Measurements from ENCODE around the gene BTBD16.

BTBD16 gene

DNA sequence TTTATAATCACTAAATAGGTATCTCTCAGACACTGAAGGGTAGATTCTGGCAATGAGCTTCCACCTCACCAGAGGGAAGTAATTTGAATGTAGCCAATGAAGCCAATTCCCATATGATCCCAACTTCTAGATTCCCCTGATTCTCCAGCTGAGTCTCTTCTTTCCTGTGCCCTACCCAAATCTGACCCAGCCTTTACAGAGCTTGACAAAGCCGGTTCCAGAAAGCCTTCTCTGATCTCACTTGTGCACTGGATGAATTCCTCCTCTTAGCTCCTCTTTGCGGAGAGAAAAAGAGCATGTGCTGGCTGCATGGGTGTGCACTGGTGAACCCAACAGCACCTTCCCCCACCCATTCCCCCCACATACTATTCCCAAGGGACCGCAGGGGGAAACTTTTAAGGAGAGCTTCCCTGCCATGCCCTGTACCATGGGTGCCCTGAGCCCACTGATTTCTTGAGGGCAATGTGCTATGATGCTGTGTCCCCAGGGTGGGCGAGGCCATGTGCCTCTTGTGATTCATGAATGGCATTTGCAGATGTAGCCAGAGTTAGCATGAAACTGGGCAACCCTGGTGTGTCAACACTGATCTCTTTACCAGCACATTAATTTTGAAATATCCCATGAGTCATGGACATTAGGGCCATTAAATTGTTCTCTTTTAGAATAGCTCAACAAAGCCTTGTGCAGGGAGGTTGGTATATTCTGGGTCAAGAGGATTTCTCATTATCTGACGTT is 53.0 kb downstream of the BTBD16 start:
- no peak for DNase-seq

DNA sequence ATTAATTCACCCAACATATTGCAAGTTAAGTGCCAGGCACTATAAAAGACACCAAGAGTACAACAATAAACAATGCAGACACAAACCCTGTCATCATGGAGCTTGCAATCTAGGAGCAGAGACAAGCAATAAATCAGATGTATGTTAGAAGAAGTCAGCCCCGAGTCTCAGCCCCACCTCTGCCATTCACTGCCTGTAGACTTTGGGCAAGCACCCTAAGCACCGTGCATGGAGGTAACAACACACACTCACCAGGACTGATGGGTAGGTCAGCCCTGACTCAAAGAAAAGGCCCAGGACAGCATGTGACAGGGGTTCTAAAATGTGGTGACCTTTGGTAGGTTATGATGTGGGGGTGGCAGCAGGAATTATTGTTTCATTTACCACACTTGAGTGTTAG is 54.1 kb downstream of the BTBD16 start:
- no peak for DNase-seq

DNA sequence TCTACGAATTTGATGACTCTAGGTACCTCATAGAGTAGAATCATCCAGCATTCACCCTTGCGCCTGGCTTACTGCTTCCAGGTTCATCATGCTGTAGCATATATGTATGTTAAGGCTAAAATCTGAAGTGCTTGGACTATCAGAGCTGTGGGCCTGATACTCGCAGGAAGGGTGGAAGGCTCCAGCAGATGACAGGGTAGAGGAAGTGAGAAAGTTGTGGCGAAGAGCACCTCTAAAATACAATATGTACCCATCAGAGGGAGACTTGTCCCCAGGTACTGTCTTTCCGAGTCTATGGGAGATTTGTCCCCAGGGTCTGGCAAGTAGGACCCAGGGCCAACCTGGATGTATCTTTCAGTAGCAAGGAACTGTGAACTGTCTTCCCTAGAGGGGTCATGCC is 55.3 kb downstream of the BTBD16 start:
- no peak for DNase-seq

DNA sequence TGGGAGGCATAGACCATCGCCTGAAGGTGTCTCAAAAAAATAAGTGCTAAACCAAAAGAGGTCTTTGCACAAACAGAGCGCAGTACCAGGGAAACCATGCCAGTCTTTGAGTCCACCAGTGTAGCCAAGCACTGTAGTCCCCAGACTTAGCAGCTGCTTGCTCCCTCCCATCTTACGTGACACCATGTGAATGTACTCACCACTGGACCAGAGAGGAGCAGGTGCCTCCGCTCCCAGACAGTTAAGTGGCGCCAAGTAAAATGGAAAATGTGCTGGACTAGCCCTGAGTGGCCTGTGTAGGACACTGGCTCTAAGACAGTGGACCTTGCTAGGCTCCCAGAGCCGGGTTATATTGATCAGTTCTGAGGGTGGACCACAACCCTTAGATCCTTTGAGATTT is 55.7 kb downstream of the BTBD16 start:
- DNase-seq: no peak

DNA sequence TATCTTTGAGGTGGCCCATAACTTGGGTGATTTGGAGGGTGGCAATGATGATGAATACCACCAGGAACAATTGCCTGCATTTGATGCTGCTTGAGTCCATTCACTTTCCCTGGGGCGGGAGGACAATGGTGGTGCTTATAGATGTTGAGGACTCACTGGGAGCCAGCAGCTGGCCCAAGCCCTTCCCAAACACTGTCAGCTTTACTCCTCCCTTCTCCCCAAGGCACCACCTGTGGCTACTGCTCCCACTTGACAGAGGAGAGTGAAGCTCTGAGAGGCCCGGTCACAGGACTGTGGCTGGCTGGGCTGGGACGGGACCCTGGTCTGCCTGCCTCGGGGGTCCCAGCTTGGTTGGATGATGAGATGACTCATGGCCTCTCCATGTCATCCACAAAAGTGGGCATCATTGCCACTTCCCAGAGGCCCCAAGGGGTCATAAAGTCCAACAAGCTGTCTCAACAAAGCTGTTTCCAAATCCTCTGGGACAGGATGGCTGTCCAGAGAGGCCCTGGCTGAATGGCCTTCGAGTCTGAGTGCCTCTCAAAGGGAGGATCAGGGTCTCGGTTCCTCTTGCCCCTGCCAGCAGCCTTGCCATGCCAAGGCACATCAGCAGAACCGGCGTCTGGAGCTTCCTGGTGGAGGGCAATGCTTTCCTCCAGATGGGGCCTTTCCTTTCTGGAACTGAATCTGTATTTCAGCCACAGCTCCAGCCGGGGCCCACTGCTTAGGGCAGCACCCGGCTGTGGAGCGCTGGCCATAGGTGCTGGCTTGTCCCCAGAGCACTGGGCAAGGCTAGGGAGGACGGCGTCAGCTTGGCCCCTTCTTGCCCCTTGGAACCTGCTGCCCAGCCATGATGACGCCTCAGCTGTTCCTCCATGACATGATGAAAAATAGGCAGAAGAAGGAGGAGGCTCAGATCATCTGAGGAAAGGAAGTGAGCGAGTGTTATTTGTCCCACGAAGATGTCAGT is 56.4 kb downstream of the BTBD16 start:
- no peak for DNase-seq

DNA sequence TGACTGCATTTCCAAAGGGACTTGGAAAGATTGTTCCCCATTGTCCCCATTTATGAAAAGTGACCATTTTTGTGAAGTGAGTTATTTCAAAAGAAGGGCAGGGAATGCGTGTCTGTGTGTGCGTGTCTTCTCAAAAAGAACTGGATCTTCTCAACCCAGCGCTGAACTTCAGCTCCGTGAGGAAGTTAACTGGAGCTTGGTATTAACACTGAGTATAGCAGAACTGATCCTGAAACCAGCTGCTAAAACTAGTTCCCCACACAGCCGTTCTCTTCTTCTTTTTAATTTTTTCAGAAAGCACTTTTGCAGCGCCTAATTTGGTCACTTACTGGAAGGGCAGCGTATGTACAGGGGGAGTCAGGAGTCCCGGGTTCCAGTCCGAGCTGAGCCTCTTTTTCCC is 57.6 kb downstream of the BTBD16 start:
- DNase-seq: no peak

DNA sequence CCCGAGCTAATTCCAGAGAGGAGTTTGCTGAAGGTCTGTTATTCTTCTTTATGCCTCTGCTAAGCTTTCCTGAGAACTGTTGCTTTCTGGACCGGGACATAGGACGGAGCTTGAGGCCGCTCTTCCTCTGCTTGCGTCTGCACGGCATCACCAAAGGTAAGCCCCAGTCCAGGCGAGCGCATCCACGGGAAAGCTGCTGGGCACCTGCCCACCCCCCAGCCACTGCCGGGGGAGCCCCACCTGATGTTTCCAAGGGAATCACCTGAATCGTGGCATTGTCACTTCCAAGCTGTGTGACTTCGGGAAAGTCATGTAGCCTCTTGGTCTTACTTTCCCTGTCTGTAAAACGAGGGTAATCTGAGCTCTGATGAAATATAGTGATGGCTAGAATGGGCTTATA is 58.3 kb downstream of the BTBD16 start:
- no peak for DNase-seq

DNA sequence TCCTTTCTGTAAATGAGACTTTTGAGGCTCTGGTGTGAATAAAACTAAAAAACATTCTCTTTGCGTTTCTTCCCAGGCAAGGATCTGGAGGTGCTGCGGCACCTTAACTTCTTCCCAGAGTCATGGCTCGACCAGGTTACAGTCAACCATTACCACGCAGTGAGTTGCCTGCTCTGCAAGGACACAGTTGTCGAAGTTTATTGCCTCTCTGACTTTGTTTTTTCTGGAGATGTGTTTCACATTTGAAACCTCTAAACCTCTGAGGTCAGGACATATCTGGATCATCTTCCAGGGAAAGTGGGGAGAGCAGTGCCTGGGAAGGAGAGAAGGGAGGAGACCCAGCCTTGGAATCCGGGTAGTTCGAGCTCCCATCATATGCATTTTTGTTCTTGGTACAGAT is 60.0 kb downstream of the BTBD16 start:
- no peak for DNase-seq

DNA sequence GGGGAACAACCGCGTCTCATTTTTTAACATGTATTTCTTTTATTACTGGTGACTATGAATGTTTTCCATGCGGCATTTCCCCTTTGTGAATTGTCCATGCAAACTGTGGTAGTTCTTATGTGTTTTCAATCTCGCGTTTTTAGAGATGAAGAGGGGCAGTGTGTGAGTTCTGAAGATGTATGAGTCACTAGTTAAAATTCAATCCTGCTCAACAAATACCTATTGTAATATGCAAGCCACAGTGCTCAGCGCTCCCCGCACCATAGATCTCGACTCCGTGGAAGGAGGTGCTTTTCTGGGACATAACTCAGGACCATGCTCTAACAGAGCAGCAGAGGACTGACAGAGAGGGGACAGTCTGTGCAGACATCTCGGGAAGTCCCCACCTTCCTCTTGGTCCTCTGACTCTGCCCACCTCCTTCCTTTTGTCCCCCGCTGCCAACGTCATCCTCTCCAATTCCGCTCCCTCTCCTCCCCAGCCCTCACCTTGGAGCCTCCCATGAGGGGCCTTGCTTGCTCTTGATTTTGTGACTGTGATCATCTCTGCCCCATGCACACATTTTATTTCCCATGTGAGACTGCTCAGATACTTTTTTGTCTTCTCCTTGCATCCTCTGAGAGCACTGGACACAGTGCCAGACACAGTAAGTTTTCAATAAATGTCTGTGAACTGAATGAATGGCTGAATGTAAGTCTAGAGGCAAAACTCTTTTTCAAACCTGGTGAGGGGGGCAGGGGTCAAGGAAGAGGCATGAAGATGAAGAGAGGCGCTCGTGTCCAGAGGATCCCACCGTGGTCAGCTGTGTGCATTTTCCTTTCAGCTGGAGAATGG is 60.7 kb downstream of the BTBD16 start:
- no peak for DNase-seq

DNA sequence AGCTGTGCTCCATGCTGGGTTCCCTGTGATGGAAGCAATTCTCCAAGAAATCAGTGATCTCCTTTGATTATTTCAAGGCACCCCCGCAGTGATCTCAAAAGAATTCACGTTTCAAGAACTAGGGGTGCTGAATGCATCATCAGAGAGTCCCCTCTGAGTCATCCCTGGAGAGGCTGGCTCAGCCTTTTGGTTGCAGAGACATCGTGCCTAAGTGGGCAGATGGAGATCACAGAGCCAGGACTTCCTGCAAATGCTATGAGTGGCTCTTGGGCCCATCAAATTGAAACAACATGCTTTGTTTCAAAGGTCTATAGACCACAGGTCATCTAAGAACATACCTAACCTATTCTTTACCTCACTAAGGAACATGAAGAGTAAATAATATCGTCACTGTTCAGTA is 61.9 kb downstream of the BTBD16 start:
- DNase-seq: no peak

DNA sequence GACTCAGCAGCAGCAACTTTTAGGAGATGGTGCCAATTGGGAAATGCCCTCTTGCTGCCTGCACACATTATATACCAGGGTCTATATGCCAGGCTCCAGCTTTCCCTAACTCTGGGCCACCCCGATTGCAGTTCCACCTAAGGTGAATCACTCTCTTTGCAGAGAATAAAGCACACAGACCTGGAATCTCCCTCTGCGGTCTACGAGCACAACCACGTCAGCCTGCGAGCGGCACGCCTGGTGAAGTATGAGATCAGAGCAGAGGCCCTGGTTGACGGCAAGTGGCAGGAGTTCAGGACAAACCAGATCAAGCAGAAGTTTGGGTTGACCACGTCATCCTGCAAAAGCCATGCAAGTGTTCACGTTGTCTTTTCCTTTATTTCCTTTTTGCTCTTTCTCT is 65.2 kb downstream of the BTBD16 start:
- no peak for DNase-seq

DNA sequence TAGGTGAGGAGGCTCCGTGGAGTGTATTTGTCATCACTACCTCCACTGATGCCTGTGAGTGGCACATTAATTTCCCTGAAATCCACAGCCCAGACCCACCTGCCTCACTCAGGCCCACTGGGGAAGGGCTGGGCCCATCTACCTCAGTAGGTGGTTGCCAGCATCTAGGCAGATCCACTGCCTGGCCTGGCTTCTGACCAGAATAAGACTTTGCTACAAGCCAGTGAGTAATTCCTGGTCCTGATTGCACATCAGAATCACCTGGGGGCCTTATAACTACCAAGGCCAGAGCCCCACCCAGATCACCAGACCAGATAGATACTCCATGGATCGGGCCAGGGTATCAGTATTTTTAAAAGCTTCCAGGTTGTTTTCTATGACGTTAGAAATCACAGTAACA is 65.9 kb downstream of the BTBD16 start:
- no peak for DNase-seq

DNA sequence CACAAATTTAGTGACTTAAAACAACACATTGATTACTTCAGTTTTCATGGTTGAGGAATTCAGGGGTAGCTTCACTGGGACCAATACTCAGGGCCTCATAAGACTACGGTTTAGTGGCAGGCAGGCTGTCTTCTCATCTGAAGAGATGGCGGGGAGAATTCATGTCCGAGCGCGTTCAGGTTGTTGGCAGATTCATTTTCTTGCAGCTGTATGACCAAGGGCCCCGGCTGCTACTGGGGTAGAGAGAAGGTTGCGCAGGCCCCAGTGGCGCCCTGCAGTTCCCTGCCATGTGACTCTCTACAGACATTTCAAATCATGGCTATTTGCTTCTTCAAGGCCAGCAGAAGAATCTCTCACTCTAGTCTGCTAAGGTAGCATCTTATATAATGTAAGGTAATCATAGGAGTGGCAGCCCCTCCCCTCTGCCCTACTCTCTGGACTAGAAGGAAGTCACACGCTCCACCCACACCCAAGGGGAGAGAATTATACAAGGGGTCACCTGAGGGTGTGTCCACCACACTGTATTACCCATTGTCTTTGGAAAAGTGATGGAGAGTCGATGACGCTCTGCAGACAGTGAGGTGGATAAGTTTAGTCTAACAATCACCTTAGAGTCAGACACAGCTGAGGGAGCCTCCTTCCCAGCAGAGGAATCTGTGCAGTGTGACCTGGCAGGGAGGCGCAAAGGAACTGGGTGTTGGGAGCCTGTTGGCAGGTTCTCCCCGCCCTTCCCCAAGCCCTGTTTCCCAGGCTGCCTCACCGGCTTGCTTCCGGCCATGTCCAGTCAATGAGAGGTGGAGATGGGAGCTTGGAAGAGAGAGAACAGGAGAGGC is 67.7 kb downstream of the BTBD16 start:
- no peak for DNase-seq

DNA sequence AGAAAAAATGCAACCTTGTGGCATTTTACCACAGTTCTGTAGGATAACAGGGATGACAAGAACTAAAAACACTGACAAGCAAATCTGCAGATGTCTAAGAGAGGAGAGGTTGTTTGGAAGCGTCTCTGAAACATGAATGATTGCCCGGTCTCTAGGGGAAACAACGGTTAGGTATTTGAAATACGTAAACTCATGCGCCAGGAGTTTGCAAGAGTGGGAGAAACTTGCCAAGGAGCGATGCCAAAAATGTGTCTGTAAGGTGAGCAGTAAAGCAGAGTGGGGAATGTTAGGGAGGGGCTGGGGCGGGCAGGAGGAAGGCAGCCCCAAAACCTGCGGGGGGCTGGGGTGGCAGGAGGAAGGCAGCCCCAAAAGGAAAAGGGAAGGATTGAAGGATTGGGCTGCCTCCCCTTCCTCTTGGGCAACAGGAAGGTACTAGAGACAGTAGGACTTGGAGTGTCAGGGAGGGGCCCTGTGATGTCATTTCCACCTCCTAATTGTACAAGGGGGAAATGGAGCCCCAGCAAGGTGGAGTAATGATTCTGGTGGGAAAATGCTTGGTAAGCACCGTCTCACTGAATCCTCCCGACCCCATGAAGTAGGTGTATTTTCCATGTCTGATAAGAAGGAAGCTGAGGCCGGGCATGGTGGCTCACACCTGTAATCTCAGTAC is 70.2 kb downstream of the BTBD16 start:
- DNase-seq: no peak

DNA sequence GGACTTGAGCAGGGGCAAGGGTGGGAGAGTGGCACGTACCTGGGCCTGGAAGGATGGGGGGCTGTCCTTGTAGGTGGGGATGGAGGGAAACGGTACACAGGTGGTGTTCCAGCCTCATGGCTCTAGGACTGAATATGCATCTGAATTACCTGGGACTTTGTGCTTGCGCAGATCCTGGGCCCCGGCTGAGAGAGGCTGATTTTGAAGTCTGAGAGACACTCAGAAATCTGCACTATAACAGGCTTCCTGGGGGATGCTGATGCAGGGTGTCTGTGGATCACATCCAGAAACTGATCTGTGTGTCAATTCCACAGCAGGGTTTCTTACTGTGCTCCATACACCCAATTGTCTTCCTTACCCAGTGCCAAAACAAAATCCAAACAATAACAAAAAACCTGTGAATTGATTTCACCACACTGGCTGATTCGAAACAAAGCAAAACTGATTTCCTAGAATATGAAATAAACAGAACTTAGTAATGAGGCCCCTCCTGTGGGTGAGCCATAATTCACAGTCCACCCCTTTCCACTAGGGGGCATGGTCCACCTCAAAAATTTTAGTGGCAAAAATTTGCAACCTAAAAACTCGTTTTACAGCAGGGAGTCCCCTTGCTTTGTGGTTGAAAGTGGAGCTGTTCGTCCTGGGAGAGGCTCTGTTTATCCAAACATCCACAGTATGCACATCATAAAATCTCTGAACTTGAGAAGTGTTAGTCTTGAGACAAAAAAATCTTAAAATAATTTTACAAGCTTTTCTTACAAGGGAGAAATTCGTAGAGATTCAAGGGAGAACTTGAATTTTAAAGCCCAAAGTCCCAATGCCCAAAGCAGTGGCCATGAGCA is 71.4 kb downstream of the BTBD16 start:
- DNase-seq: no peak

DNA sequence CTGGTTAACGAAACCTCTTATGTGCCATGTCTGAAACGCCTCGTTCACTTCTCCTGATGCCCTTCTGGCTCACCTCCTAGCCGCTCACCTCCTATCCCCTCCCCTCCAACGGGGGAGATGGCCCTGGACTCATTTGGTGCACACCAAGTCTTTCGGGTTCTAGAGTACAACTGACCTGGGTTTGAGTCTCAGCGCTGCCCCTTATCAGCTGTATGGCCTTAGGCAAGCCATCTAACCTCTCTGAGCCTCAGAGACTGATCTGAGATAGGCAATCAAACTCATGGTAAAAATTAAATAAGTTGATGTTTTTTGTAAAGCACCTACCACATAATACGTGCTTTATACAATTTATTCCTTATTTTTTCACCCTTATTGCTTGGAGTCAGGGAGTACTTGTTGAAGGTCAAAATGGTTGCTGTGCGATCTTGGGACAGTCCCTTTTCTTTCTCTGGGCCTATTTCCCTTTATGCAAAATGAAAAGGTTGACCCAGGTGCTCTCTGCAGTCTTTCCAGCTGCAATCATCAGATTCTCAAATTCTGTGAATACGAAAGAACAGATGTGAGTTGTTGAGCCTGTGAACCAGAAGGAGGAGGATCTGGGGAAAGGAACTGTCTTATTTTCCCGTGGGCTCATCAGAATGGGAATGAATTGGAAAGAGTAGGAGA is 72.2 kb downstream of the BTBD16 start:
- DNase-seq: no peak

DNA sequence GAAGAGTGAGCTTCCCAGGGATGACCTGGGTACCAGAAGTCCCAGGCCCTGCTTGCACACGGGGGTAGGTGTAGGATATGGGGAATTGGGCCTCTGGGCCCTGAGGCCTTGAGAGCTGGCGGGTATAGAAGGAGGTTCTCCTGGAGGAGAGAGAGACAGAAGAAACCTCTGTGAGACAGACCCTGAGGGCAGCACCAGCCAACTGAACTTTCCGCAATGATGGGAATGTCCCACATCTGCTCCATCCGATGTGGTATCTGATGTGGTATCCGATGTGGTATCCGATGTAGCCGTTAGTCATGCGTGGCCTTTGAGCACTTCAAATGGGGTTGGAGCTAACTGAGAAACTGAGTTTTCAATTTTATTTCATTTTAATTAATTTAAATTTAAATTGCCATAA is 72.8 kb downstream of the BTBD16 start:
- no peak for DNase-seq

DNA sequence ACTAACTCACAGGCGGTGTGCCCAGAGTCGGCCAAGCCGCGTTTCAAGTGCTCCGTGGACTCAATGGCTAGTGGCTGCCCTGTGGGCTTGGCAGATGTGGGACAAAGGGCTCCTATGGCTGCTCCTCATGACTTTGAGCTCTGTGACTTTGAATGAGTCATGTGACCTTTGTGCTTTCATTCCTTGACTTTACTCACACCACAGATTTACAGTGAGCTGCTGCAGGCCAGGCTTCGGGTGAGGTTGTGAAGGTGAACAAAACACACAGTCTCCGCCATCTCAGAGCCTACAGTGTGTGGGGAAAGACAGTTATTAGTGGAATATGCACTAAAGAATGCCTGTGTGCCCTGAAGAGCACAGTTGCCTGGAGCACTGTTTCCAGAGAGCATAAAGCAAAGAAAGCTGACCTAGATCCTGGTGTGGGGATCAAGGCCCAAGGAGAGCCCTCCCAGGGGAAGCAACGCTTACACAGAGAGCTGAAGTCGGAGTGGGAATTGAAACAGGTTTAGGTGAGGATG is 73.7 kb downstream of the BTBD16 start:
- DNase-seq: no peak

DNA sequence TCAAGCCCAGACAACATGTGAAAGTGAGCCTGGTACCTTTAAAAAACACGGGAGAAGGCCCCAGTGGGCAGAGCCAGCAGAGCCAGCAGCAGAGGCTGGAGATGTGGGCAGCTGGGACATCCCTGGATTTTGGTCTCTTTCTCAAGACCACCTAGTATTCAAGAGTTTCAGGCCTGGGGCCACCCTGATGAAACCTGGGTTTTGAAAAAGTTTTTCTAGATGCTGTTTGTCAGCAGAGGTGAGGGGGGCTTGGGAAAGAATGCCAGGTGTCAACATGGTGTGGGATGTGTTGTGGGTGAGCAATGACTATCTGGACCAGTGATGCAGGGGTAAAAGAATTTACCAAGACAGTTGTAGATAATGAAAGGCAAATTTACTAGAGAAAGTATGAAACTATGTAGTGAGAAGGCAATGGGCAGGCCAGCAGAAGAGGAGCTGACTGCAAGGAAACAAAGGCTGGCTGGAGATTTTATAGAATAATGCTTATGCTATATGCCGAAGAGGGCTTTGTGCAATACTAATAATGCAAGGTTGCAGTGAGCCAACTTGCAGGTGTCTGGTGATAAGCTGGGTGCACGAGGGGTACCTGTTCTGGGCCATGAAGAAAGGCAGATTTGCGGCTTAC is 75.3 kb downstream of the BTBD16 start:
- no peak for DNase-seq

Data from NCI-H2171 treated with DMSO at 0.1 percent for 48 hours (cell line).